Loucy (cell line): ENCODE data around the gene DCUN1D4.
"Not testable (repeated sequence)": the region's sequence is repeated elsewhere in the genome, so short reads cannot be mapped to it uniquely, and the experiment has no call there.

Experiments used
- H2AFZ ChIP-seq: fragments of 200-600 bp; sonication (generic); 2 replicates; pipeline ENCODE4 v1.6.0; 2016; ENCODE audit warnings: antibody characterized with exemption, mild to moderate bottlenecking, low read length, moderate library complexity
- H3F3A ChIP-seq: fragments of 200-600 bp; 2 replicates; pipeline ENCODE4 v1.6.0; 2016; ENCODE audit warnings: antibody characterized with exemption, low read depth, mild to moderate bottlenecking
- H3K27me3 ChIP-seq: fragments of 200-600 bp; sonication (generic); 2 replicates; pipeline ENCODE4 v1.6.1; 2014; ENCODE audit warnings: low read length, mild to moderate bottlenecking; ENCODE audit not compliant: insufficient read depth, poor library complexity, severe bottlenecking
- H3K36me3 ChIP-seq: fragments of 200-600 bp; sonication (generic); 2 replicates; pipeline ENCODE4 v1.6.1; 2016; ENCODE audit warnings: low read length; ENCODE audit not compliant: insufficient read depth
- H3K4me1 ChIP-seq: fragments of 200-600 bp; sonication (generic); 2 replicates; pipeline ENCODE4 v1.5.1; 2014; ENCODE audit warnings: low read length, mild to moderate bottlenecking; ENCODE audit not compliant: insufficient read depth, poor library complexity, severe bottlenecking
- H3K4me2 ChIP-seq: fragments of 200-600 bp; sonication (generic); 2 replicates; pipeline ENCODE4 v1.6.0; 2014; ENCODE audit warnings: antibody characterized with exemption, low read length, low read depth, mild to moderate bottlenecking; ENCODE audit not compliant: poor library complexity, severe bottlenecking
- H3K4me3 ChIP-seq: fragments of 200-600 bp; sonication (generic); 2 replicates; pipeline ENCODE4 v1.5.1; 2014; ENCODE audit warnings: low read length, mild to moderate bottlenecking, mixed read lengths; ENCODE audit not compliant: poor library complexity, severe bottlenecking
- H3K79me2 ChIP-seq: fragments of 200-600 bp; sonication (generic); 2 replicates; pipeline ENCODE4 v1.6.1; 2014; ENCODE audit warnings: low read length; ENCODE audit not compliant: insufficient read depth
- H3K9ac ChIP-seq: fragments of 200-600 bp; sonication (generic); 2 replicates; pipeline ENCODE4 v1.6.0; 2014; ENCODE audit warnings: mild to moderate bottlenecking, low read depth, low read length, moderate library complexity; ENCODE audit not compliant: poor library complexity, severe bottlenecking
- H3K9me2 ChIP-seq: fragments of 200-600 bp; sonication (generic); replicated peaks from 2 replicates; pipeline ENCODE4 v1.6.1; 2016; ENCODE audit warnings: low read depth, low read length, mixed read lengths
- H3K9me3 ChIP-seq: fragments of 200-600 bp; sonication (generic); 2 replicates; pipeline ENCODE4 v1.6.1; 2014; ENCODE audit warnings: mild to moderate bottlenecking, antibody characterized with exemption, low read length, low read depth; ENCODE audit not compliant: insufficient read depth
- H4K20me1 ChIP-seq: fragments of 200-600 bp; sonication (generic); 2 replicates; pipeline ENCODE4 v1.6.0; 2014; ENCODE audit warnings: antibody characterized with exemption, low read length, mild to moderate bottlenecking; ENCODE audit not compliant: insufficient read depth, poor library complexity, severe bottlenecking
- EZH2phosphoT487 ChIP-seq: fragments of 200-600 bp; IDR thresholded peaks from 2 replicates; pipeline ENCODE4 v1.6.1; 2018; ENCODE audit warnings: antibody characterized with exemption, mild to moderate bottlenecking, moderate library complexity, borderline replicate concordance
- TF ChIP-seq, protein P1 (sequence below): fragments of 200-600 bp; sonication (generic); conservative IDR thresholded peaks from 2 replicates; pipeline ENCODE4 v1.5.1; 2014; ENCODE audit warnings: mild to moderate bottlenecking, antibody characterized with exemption, low read length

Gene DCUN1D4

DNA sequence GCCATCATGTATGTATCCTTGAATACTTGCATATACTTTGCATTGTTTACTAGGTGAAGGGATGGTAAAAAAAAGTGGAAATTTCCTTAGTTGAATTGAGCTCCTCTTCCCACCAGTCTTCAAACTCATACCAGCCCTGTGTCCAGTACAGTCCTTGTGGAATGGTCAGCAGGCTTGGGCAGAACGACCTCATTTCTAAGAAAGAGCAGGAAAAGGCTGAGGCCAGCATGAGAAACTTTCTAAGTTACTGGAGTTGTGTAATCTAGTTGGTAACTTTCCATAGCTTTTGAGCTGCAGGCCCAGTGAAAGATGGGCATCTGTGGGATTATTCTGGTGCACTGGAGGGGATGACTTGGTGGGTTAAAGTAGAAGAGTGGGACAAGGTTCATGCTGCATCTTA, 87.6 kb downstream of the DCUN1D4 start:
- H3K4me2 ChIP-seq = no peak overlapping the region
- H3K79me2 ChIP-seq = no peaks in the 10 kb centered on the region
- no peaks in the 10 kb centered on the region for H3K4me1 ChIP-seq
- H3F3A ChIP-seq = no peaks in the 10 kb centered on the region
- H3K9me3 ChIP-seq = no peaks in the 10 kb centered on the region
- H2AFZ ChIP-seq = no peak overlapping the region
- H3K9me2 ChIP-seq = no peaks in the 10 kb centered on the region
- H3K4me3 ChIP-seq = no peak overlapping the region
- no peaks in the 10 kb centered on the region for H3K27me3 ChIP-seq
- no peak overlapping the region for H3K9ac ChIP-seq
- H4K20me1 ChIP-seq = no peaks in the 10 kb centered on the region
- TF ChIP-seq, protein P1, sequence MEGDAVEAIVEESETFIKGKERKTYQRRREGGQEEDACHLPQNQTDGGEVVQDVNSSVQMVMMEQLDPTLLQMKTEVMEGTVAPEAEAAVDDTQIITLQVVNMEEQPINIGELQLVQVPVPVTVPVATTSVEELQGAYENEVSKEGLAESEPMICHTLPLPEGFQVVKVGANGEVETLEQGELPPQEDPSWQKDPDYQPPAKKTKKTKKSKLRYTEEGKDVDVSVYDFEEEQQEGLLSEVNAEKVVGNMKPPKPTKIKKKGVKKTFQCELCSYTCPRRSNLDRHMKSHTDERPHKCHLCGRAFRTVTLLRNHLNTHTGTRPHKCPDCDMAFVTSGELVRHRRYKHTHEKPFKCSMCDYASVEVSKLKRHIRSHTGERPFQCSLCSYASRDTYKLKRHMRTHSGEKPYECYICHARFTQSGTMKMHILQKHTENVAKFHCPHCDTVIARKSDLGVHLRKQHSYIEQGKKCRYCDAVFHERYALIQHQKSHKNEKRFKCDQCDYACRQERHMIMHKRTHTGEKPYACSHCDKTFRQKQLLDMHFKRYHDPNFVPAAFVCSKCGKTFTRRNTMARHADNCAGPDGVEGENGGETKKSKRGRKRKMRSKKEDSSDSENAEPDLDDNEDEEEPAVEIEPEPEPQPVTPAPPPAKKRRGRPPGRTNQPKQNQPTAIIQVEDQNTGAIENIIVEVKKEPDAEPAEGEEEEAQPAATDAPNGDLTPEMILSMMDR = no peak
- TF ChIP-seq EZH2phosphoT487 = no peak
- H3K36me3 ChIP-seq = no peaks in the 10 kb centered on the region

DNA sequence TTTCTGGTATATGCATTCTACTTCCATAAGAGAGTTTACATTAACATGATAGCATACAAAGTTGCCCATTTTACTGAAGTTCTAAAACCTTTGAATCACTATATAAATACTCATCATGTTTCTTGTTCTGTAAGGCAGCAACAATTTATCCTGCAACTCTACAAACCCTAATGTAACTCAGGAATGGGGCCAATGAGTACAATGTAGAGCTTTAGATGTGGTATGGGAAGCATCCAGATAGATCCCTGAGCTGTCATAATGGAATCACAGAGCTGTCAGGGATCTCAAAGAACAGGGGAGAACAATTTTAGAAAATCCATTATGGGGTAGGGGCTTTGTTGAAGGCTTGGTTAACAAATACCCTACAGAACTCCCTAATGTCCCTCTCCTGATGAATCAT, 88.5 kb downstream of the DCUN1D4 start:
- H4K20me1 ChIP-seq = no peaks in the 10 kb centered on the region
- no peak overlapping the region for H3K4me2 ChIP-seq
- no peaks in the 10 kb centered on the region for H3K79me2 ChIP-seq
- H3K27me3 ChIP-seq = no peaks in the 10 kb centered on the region
- H3K9me3 ChIP-seq = no peaks in the 10 kb centered on the region
- H3K36me3 ChIP-seq = no peaks in the 10 kb centered on the region
- no peak overlapping the region for H2AFZ ChIP-seq
- no peak for TF ChIP-seq EZH2phosphoT487
- no peaks in the 10 kb centered on the region for H3K4me1 ChIP-seq
- no peak overlapping the region for H3K4me3 ChIP-seq
- H3F3A ChIP-seq = no peaks in the 10 kb centered on the region
- no peaks in the 10 kb centered on the region for H3K9me2 ChIP-seq
- no peak overlapping the region for H3K9ac ChIP-seq

DNA sequence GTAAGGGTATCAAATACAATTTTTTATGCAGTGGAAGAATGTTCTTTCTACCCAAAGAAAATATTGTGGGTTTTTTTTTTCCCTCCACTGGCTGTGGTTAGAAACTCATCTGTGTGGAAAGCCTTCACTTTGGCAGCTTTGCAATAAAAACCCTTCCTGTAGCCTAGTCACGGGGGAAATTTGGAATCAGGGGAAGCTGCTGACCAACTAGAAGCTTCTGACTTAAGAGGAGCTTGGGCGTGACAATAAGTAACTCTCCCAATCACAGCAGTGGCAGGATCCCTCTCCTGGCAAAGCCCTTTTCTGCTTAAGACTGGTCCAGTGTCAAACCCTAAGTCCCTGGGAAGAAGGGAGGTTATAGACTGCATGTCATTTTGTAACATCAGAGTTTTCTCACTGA, 89.3 kb downstream of the DCUN1D4 start:
- Histone ChIP-seq H3F3A (no peaks in the 10 kb centered on the region), H3K9ac (no peak overlapping the region), H3K9me2 (no peaks in the 10 kb centered on the region)

DNA sequence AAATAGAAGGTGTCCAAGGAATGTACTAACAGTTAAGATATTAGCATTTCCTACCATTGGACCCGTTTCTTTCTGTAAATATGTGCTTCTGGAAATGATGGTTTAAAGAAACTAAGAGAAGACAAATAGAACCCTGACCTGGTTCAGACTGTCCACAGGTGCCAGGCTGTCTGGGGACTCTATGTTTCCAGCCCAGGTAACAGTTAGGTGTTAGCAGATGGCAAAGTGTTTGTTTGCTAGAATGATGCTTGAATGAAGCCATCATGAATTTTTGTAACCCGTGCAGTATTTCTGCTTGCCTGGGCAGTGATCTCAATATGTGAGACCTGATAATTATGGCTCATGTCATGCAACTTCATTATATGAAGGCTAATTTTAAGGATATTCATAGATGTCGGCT, 89.7 kb downstream of the DCUN1D4 start:
- no peak overlapping the region for H2AFZ ChIP-seq
- H3K36me3 ChIP-seq = no peaks in the 10 kb centered on the region
- H3K9me2 ChIP-seq = no peaks in the 10 kb centered on the region
- no peak overlapping the region for H3K4me3 ChIP-seq
- H3K4me2 ChIP-seq = no peak overlapping the region
- no peak for TF ChIP-seq EZH2phosphoT487
- TF ChIP-seq, protein P1 = no peak
- H3K9ac ChIP-seq = no peak overlapping the region
- H3K4me1 ChIP-seq = no peaks in the 10 kb centered on the region
- H4K20me1 ChIP-seq = no peaks in the 10 kb centered on the region
- no peaks in the 10 kb centered on the region for H3K27me3 ChIP-seq
- no peaks in the 10 kb centered on the region for H3K79me2 ChIP-seq
- no peaks in the 10 kb centered on the region for H3F3A ChIP-seq
- H3K9me3 ChIP-seq = no peaks in the 10 kb centered on the region

More for the DNA sequence above, 89.3 kb downstream of the DCUN1D4 start:
- H3K36me3 ChIP-seq = no peaks in the 10 kb centered on the region
- no peaks in the 10 kb centered on the region for H3K4me1 ChIP-seq
- H3K79me2 ChIP-seq = no peaks in the 10 kb centered on the region
- H4K20me1 ChIP-seq = no peaks in the 10 kb centered on the region
- TF ChIP-seq EZH2phosphoT487 = no peak
- TF ChIP-seq, protein P1 = no peak
- no peaks in the 10 kb centered on the region for H3K9me3 ChIP-seq
- H3K4me3 ChIP-seq = no peak overlapping the region
- H2AFZ ChIP-seq = no peak overlapping the region
- no peaks in the 10 kb centered on the region for H3K27me3 ChIP-seq
- H3K4me2 ChIP-seq = no peak overlapping the region

DNA sequence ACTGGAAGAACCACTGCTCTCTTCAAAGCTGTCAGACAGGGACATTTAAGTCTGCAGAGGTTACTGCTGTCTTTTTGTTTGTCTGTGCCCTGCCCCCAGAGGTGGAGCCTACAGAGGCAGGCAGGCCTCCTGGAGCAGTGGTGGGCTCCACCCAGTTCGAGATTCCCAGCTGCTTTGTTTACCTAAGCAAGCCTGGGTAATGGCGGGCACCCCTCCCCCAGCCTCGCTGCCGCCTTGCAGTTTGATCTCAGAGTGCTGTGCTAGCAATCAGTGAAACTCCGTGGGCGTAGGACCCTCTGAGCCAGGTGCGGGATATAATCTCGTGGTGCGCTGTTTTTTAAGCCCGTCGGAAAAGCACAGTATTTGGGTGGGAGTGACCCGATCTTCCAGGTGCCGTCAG, 97.5 kb downstream of the DCUN1D4 start:
- H3K9me3 ChIP-seq, H3K36me3 ChIP-seq, H2AFZ ChIP-seq, H3F3A ChIP-seq, H4K20me1 ChIP-seq, H3K4me2 ChIP-seq, H3K79me2 ChIP-seq, H3K9me2 ChIP-seq, H3K9ac ChIP-seq, H3K27me3 ChIP-seq, H3K4me3 ChIP-seq, H3K4me1 ChIP-seq: not testable (repeated sequence)
